ENCODE data around the gene S100A14. TPM values are rescaled to one million over a fixed set of nuclear protein-coding genes. Genes with fewer than 3 reads are reported as not detected.
"Not testable (repeated sequence)": the region's sequence is repeated elsewhere in the genome, so short reads cannot be mapped to it uniquely, and the experiment has no call there.

Gene S100A14
- total RNA-seq, 2 experiments from 2014 or later = not detected

GRCh38 chr1:153578490-153578889 is 37.6 kb downstream of the S100A14 start:
- intact Hi-C loops (cut with micrococcal nuclease; ENCODE audit: unreplicated experiment) = no loop called here
- DNase-seq (ENCODE audit: low spot score) = no peak
- Histone ChIP-seq H2AFZ (ENCODE audit: low read length) (no peak overlapping the region), H3K4me2 (ENCODE audit: low read length) (no peak overlapping the region), H3K4me3 (ENCODE audit: low read depth, low read length, poor library complexity, severe bottlenecking) (no peak overlapping the region), H3K9me3 (ENCODE audit: low read length) (no peaks in the 10 kb centered on the region), H4K20me1 (ENCODE audit: insufficient read depth, low read length) (no peaks in the 10 kb centered on the region), H3K79me2 (ENCODE audit: insufficient read depth, low read depth, low read length) (no peaks in the 10 kb centered on the region), H3K36me3 (ENCODE audit: insufficient read depth, low read length) (no peaks in the 10 kb centered on the region), H3K9me2 (ENCODE audit: insufficient read depth, low read length) (no peaks in the 10 kb centered on the region), H3K27ac (ENCODE audit: low read depth, low read length, poor library complexity, severe bottlenecking) (no peak overlapping the region), H3K4me1 (ENCODE audit: insufficient read depth, low read length, poor library complexity, severe bottlenecking) (no peaks in the 10 kb centered on the region)
- ChIA-PET POLR2A (interaction anchor here (1.0 to 2.1 kb wide), 2 partner anchors 12 to 21 kb away, joined by 3 to 4 read pairs; no protein-coding TSS in a partner anchor), CTCF (ENCODE audit: unreplicated experiment) (no interaction called here)
- TF ChIP-seq, protein P1, sequence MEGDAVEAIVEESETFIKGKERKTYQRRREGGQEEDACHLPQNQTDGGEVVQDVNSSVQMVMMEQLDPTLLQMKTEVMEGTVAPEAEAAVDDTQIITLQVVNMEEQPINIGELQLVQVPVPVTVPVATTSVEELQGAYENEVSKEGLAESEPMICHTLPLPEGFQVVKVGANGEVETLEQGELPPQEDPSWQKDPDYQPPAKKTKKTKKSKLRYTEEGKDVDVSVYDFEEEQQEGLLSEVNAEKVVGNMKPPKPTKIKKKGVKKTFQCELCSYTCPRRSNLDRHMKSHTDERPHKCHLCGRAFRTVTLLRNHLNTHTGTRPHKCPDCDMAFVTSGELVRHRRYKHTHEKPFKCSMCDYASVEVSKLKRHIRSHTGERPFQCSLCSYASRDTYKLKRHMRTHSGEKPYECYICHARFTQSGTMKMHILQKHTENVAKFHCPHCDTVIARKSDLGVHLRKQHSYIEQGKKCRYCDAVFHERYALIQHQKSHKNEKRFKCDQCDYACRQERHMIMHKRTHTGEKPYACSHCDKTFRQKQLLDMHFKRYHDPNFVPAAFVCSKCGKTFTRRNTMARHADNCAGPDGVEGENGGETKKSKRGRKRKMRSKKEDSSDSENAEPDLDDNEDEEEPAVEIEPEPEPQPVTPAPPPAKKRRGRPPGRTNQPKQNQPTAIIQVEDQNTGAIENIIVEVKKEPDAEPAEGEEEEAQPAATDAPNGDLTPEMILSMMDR (conservative IDR thresholded peaks at IDR 0.05; ENCODE audit: low read length) = no peak
- TF ChIP-seq EZH2phosphoT487 (IDR thresholded peaks at IDR 0.05; ENCODE audit: borderline replicate concordance, low read depth, low read length) = no peak
- no TSS peak for BruUV-seq (replicated peaks)

- no peak overlapping the region for H3K4me2 ChIP-seq (ENCODE audit: low read length)
- no peak overlapping the region for H3K27ac ChIP-seq (ENCODE audit: low read depth, low read length, poor library complexity, severe bottlenecking)
- no peak for TF ChIP-seq EZH2phosphoT487 (IDR thresholded peaks at IDR 0.05; ENCODE audit: borderline replicate concordance, low read depth, low read length)
- TF ChIP-seq, protein P1 (conservative IDR thresholded peaks at IDR 0.05; ENCODE audit: low read length) = no peak
- no peaks in the 10 kb centered on the region for H4K20me1 ChIP-seq (ENCODE audit: insufficient read depth, low read length)
- ChIA-PET CTCF (ENCODE audit: unreplicated experiment) (interaction anchor here (0.5 kb wide), 1 partner anchor 39 kb away, joined by 3 read pairs; no protein-coding TSS in a partner anchor), POLR2A (interaction anchor here (0.7 to 2.1 kb wide), 5 partner anchors 13 to 44 kb away, joined by 3 to 6 read pairs (median 4); no protein-coding TSS in a partner anchor)
- H3K36me3 ChIP-seq (ENCODE audit: insufficient read depth, low read length) = no peaks in the 10 kb centered on the region
- peaks cover 3% of the 10 kb centered on the region for H3K4me1 ChIP-seq (ENCODE audit: insufficient read depth, low read length, poor library complexity, severe bottlenecking)
- DNase-seq (ENCODE audit: low spot score) = no peak
- BruUV-seq (replicated peaks) = no TSS peak
- no peaks in the 10 kb centered on the region for H3K79me2 ChIP-seq (ENCODE audit: insufficient read depth, low read depth, low read length)
- intact Hi-C loops (cut with micrococcal nuclease; ENCODE audit: unreplicated experiment) = no loop called here
- no peaks in the 10 kb centered on the region for H3K9me3 ChIP-seq (ENCODE audit: low read length)
- H2AFZ ChIP-seq (ENCODE audit: low read length) = no peak overlapping the region
- H3K4me3 ChIP-seq (ENCODE audit: low read depth, low read length, poor library complexity, severe bottlenecking) = no peak overlapping the region
- H3K9me2 ChIP-seq (ENCODE audit: insufficient read depth, low read length) = no peaks in the 10 kb centered on the region
These were observed 38.5 kb downstream of the S100A14 start for GRCh38 chr1:153577624-153578051.

DNA sequence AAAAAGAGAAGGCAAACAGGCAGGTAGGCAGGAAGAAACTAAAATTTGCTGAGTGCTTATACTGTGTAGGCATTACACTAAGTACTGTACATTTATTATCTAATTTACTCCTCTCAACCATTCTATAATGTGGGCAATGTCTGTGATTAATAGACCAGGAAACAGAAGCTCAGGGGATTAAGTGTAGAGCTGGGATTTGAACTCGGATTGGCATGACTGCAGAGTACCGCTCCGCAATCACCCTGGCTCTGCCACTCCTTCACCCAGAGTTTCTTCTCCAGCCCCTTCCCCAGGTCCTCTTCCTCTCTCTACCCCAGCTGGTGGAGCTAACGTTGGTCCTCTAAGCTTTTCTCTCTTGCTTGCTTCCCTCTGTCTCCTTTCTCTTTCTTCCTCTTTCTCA is 39.0 kb downstream of the S100A14 start:
- no peak overlapping the region for H3K4me3 ChIP-seq (ENCODE audit: low read depth, low read length, poor library complexity, severe bottlenecking)
- no peaks in the 10 kb centered on the region for H3K36me3 ChIP-seq (ENCODE audit: insufficient read depth, low read length)
- H3K79me2 ChIP-seq (ENCODE audit: insufficient read depth, low read depth, low read length) = no peaks in the 10 kb centered on the region
- H2AFZ ChIP-seq (ENCODE audit: low read length) = no peak overlapping the region
- H3K4me2 ChIP-seq (ENCODE audit: low read length) = no peak overlapping the region
- H3K9me2 ChIP-seq (ENCODE audit: insufficient read depth, low read length) = no peaks in the 10 kb centered on the region
- intact Hi-C loops (cut with micrococcal nuclease; ENCODE audit: unreplicated experiment) = no loop called here
- no peaks in the 10 kb centered on the region for H3K9me3 ChIP-seq (ENCODE audit: low read length)
- no peak for TF ChIP-seq EZH2phosphoT487 (IDR thresholded peaks at IDR 0.05; ENCODE audit: borderline replicate concordance, low read depth, low read length)
- TF ChIP-seq, protein P1 (conservative IDR thresholded peaks at IDR 0.05; ENCODE audit: low read length) = no peak
- no peak overlapping the region for H3K27ac ChIP-seq (ENCODE audit: low read depth, low read length, poor library complexity, severe bottlenecking)
- ChIA-PET CTCF (ENCODE audit: unreplicated experiment) (no interaction called here), POLR2A (interaction anchor here (1.2 to 2.1 kb wide), 3 partner anchors 16 to 27 kb away, joined by 3 to 6 read pairs (median 4); no protein-coding TSS in a partner anchor)
- BruUV-seq (replicated peaks) = no TSS peak
- peaks cover 8% of the 10 kb centered on the region for H3K4me1 ChIP-seq (ENCODE audit: insufficient read depth, low read length, poor library complexity, severe bottlenecking)
- DNase-seq (ENCODE audit: low spot score) = no peak
- no peaks in the 10 kb centered on the region for H4K20me1 ChIP-seq (ENCODE audit: insufficient read depth, low read length)

DNA sequence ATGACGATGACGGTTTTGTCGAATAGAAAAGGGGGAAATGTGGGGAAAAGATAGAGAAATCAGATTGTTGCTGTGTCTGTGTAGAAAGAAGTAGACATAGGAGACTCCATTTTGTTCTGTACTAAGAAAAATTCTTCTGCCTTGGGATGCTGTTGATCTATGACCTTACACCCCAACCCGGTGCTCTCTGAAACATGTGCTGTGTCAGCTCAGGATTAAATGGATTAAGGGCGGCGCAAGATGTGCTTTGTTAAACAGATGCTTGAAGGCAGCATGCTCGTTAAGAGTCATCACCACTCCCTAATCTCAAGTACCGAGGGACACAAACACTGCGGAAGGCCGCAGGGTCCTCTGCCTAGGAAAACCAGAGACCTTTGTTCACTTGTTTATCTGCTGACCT is 40.6 kb downstream of the S100A14 start:
- H3K79me2 ChIP-seq (ENCODE audit: insufficient read depth, low read depth, low read length); intact Hi-C loops (cut with micrococcal nuclease; ENCODE audit: unreplicated experiment); CTCF ChIA-PET (ENCODE audit: unreplicated experiment); BruUV-seq (replicated peaks); H3K4me2 ChIP-seq (ENCODE audit: low read length); H4K20me1 ChIP-seq (ENCODE audit: insufficient read depth, low read length); POLR2A ChIA-PET; H3K27ac ChIP-seq (ENCODE audit: low read depth, low read length, poor library complexity, severe bottlenecking); H3K9me3 ChIP-seq (ENCODE audit: low read length); DNase-seq (ENCODE audit: low spot score); H3K4me3 ChIP-seq (ENCODE audit: low read depth, low read length, poor library complexity, severe bottlenecking); H3K9me2 ChIP-seq (ENCODE audit: insufficient read depth, low read length); H3K36me3 ChIP-seq (ENCODE audit: insufficient read depth, low read length); H2AFZ ChIP-seq (ENCODE audit: low read length): not testable (repeated sequence)
- H3K4me1 ChIP-seq (ENCODE audit: insufficient read depth, low read length, poor library complexity, severe bottlenecking) = peaks cover 13% of the 10 kb centered on the region

Data from OCI-LY7 (cell line).